Endometrial microvascular endothelial cells (primary cell): ENCODE results near the gene AP1S1. TPM values are rescaled to one million over a fixed set of nuclear protein-coding genes. Genes with fewer than 3 reads are reported as not detected.

Source experiments
- in situ Hi-C: cut with HindIII; loops from 2 replicates; pipeline ENCODE4 v1.10.0; 2017; ENCODE audit warnings: low sequenced_read_pairs, low pct_unique_long_range_greater_than_20kb; ENCODE audit errors: inconsistent ontology term
- total RNA-seq: library from RNA; depleted of rRNA; stranded (reverse); fragments of >200 nt; gene quantifications from one replicate; pipeline ENCODE4 v1.2.3, GENCODE V29; 2015; ENCODE audit errors: inconsistent ontology term

AP1S1 gene
- total RNA-seq, 1 donor from 2014 or later, result 248 TPM

DNA sequence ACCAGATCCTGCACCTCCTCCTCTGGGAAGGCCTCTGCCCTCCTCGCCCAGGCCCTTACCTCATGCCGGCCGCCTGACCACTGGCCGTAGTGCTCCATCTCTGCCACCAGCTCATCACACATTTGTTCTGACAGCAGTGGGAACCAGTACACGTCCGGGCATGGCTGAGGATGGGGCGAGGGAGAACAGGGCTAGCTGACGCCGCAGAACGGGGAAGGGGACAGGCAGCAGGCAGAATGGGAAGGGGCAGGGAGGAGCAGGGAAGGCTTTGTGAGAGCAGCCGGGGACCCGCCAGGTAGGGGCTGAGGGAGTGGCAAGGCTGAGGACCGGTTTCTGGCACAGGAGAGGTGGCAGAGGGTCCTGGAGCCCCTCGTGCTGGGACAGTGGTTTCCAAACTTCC lies 54.5 kb downstream of the AP1S1 start:
- in situ Hi-C loops, result no loop called here

DNA sequence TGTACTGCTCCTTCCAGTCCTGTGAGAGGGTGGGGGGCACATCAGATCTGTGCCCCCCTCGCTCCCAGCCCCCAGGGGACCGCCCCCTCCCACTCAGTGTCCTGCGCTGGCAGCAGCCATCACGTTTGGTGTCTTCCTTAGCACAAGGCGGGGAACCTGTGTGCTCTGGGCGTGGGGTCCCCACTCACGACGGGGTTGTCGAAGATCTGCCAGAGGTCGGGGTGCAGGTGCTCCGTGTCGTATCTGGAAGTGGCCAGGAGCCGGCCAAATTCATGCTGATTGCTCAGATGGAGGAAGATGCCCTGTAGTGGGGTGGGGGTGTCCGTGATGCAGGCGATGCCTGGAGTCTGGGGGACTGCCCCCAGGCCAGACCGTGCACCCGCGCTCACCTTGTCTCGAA lies 55.9 kb downstream of the AP1S1 start:
- in situ Hi-C loops, result no loop called here

Other genes starting within 250 kb of the AP1S1 start
- not detected for gene MUC3A, start 204.9 kb upstream of the AP1S1 start, total RNA-seq
- gene MUC12, start 184.9 kb upstream of the AP1S1 start, total RNA-seq, result not detected
- not detected for gene MUC17, start 134.4 kb upstream of the AP1S1 start, total RNA-seq
- 13.9 TPM for gene TRIM56, start 69.0 kb upstream of the AP1S1 start, total RNA-seq
- gene SERPINE1, start 27.4 kb upstream of the AP1S1 start, total RNA-seq, result 2,363 TPM
- gene VGF, start 11.1 kb downstream of the AP1S1 start, total RNA-seq, result not detected
- gene NAT16, start 25.8 kb downstream of the AP1S1 start, total RNA-seq, result not detected
- not detected for gene MOGAT3, start 46.6 kb downstream of the AP1S1 start, total RNA-seq
- 109 TPM for gene PLOD3, start 63.1 kb downstream of the AP1S1 start, total RNA-seq
- 185 TPM for gene ZNHIT1, start 63.7 kb downstream of the AP1S1 start, total RNA-seq
- gene CLDN15, start 83.3 kb downstream of the AP1S1 start, total RNA-seq, result 4.4 TPM
- gene FIS1, start 90.6 kb downstream of the AP1S1 start, total RNA-seq, result 240 TPM
- gene IFT22, start 167.3 kb downstream of the AP1S1 start, total RNA-seq, result 30.7 TPM
- gene COL26A1, start 208.4 kb downstream of the AP1S1 start, total RNA-seq, result not detected